Glomerular endothelial cell (primary cell): Measurements from ENCODE around the gene RPL7L1. TPM values are rescaled to one million over a fixed set of nuclear protein-coding genes. Genes with fewer than 3 reads are reported as not detected.
"Not testable (repeated sequence)": the region's sequence is repeated elsewhere in the genome, so short reads cannot be mapped to it uniquely, and the experiment has no call there.

ENCODE experiments used
- DNase-seq: peaks from one replicate; pipeline ENCODE4 v3.0.0-alpha.2; 2011; ENCODE audit warnings: low read depth, low spot score; ENCODE audit errors: extremely low read depth
- total RNA-seq: library from RNA; depleted of rRNA; stranded (reverse); fragments of >200 nt; gene quantifications from 2 replicates; pipeline ENCODE4 v1.2.3, GENCODE V29; 2015

RPL7L1 gene
- 93.3 and 108 TPM in 2 replicates for total RNA-seq

- peak; percentile 75 for DNase-seq
Measured at GRCh38 chr6:42879372-42880239, at the start of gene RPL7L1. TSS of gene RPL7L1 (plus strand) at chr6:42879616. CDS start at chr6:42879911, 295 bp downstream.

- DNase-seq, result no peak
Measured at GRCh38 chr6:42831237-42831636, 48.2 kb upstream of the RPL7L1 start.

GRCh38 chr6:42834056-42834455 lies 45.4 kb upstream of the RPL7L1 start:
- DNase-seq, result no peak

GRCh38 chr6:42841844-42842584 lies 37.4 kb upstream of the RPL7L1 start:
- no peak for DNase-seq

- no peak for DNase-seq
Measured at GRCh38 chr6:42845327-42845694, 34.1 kb upstream of the RPL7L1 start.

- DNase-seq, result no peak
Measured at GRCh38 chr6:42846505-42846904, 32.9 kb upstream of the RPL7L1 start.

GRCh38 chr6:42848700-42849099 lies 30.7 kb upstream of the RPL7L1 start:
- DNase-seq, result no peak

GRCh38 chr6:42851599-42851998 lies 27.8 kb upstream of the RPL7L1 start:
- DNase-seq, result no peak

GRCh38 chr6:42860036-42860435 lies 19.4 kb upstream of the RPL7L1 start:
- no peak for DNase-seq

GRCh38 chr6:42860481-42860880 lies 18.9 kb upstream of the RPL7L1 start:
- no peak for DNase-seq

- DNase-seq, result no peak
Measured at GRCh38 chr6:42864602-42865001, 14.8 kb upstream of the RPL7L1 start.

- no peak for DNase-seq
Measured at GRCh38 chr6:42870145-42870936, 9.1 kb upstream of the RPL7L1 start.

GRCh38 chr6:42871711-42872110 lies 7.7 kb upstream of the RPL7L1 start:
- no peak for DNase-seq

GRCh38 chr6:42873313-42873712 lies 6.1 kb upstream of the RPL7L1 start:
- DNase-seq, result no peak

GRCh38 chr6:42877695-42878094 lies 1.7 kb upstream of the RPL7L1 start:
- no peak for DNase-seq

GRCh38 chr6:42880240-42880817 lies 913 bp downstream of the RPL7L1 start:
- not testable (repeated sequence) for DNase-seq

- not testable (repeated sequence) for DNase-seq
Measured at GRCh38 chr6:42880871-42881270, 1.5 kb downstream of the RPL7L1 start.

- no peak for DNase-seq
Measured at GRCh38 chr6:42885702-42886101, 6.3 kb downstream of the RPL7L1 start.

- DNase-seq, result not testable (repeated sequence)
Measured at GRCh38 chr6:42888201-42888600, 8.8 kb downstream of the RPL7L1 start.

- no peak for DNase-seq
Measured at GRCh38 chr6:42889815-42890214, 10.4 kb downstream of the RPL7L1 start.
